NCI-H2196 treated with DMSO at 0.1 percent for 48 hours (cell line): ENCODE results near the gene SPOCK3.
"Not testable (repeated sequence)": the region's sequence is repeated elsewhere in the genome, so short reads cannot be mapped to it uniquely, and the experiment has no call there.

Experiments used
- DNase-seq: peaks from one replicate; lab custom pipeline; 2025; ENCODE audit not compliant: unreplicated experiment; lab: John Stamatoyannopoulos, UW

The SPOCK3 gene

DNA sequence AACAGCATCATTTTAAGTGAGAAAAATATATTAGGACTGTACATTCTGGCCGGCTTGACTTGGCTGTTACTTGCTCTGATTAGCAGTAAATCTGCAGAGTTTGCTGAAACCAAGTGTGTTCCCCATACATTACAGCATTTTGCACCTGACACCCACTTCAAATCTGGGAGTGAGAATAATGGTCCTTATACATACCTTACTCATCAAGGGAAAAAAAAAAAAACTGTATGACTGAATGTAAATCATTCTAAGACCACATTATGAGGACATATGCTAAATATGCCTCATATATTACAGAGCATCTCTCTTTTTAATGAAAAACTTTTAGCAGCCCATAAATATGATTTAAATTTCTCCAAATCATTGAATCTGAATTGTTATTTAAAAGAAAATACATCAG lies 406.7 kb downstream of the SPOCK3 start:
- DNase-seq, result no peak

DNA sequence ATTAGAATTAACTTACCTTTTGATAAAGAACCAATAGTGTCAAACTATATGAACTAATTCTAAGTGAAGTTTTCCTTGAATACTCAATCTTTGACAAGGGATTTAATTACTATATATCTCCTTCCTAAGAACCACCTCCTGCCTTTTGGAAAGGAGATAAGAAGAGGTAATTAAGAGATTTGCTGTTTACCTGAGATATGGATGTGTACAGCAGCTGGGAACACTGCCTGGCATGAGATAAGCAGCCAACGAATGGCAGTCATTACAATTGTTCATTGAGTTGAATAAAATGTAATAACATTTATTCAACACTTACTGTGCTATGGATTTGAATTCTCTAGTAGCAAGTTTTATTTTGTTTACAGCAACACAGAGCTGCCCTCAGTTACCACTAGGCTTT lies 407.1 kb downstream of the SPOCK3 start:
- DNase-seq, result no peak

DNA sequence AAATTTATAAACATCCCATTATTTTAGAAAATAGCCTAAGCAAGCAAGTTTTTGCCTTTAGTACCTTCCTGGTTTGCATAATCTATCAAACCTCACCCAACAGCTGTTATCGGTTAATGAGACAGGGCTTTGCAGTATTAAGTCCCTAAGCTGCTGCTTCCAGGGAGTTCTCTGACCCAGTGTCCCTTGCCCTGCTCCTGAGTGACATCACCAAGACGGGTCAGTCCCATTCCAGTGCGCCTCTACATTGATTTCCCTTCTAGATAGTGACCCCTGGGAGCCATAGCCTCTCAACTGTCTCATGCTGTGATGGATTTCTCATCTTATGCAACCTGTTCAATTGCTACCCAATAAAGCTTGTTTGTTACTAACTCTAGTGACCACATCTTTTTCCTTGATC lies 410.4 kb downstream of the SPOCK3 start:
- DNase-seq, result no peak

GRCh38 chr4:166823126-166823525 lies 411.2 kb downstream of the SPOCK3 start:
- no peak for DNase-seq

DNA sequence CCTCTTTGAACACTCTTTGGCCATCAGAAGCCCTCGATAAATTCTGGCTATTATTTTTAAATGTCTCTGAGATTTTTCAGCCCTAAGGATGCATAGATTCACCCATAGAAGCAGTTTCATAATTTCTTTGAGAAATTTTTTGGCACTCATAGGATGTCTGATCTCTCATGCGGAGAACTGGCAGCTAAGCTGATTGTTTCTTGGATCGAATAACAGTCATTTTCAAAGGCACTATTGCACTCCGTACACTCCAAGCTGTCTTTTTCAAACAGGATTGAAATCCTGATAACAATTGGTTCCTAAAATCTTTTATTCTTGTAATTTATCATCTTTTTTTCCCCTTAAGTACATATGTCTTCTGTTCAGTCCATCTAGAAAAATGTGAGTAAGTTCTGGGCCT lies 411.9 kb downstream of the SPOCK3 start:
- DNase-seq, result no peak

DNA sequence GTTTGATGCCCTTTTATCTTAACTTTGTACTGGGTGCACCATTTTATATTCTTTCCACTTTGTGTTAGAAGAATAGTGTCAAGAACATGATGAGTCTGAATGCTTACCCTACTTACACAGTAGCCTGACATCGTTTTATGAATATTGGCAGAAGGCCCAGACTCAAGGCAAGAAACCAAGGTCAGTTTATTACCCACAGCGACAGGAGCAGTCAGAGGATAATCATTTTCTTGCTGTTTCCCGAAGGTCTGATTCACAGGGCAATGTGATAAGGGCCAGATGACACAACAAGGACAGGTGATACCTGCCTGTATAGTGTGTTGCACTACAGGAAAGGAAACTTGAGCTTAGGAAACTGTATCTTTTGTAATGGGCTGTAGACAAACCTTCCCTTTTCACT lies 417.4 kb downstream of the SPOCK3 start:
- no peak for DNase-seq

- no peak for DNase-seq
Measured at GRCh38 chr4:166808380-166808779, 425.9 kb downstream of the SPOCK3 start.

- no peak for DNase-seq
Measured at GRCh38 chr4:166802346-166802745, 431.9 kb downstream of the SPOCK3 start.

DNA sequence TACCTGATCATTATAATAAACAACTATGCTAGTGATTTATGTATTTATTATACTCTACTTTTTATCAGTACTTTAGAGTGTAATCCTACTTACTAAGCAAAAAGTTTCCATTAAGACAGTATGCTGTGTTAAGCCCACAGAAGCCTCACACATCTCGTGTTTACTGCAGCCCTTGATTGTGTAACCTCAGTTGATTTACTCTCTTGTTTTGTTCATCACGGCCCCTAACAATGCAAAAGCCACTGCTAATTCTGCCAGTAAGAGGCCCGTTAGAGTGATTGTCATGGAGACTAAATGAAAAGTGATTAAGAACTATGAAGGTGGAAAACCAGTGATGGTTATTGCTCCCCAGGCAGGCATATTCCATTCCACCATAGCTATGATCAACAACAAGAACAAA lies 436.2 kb downstream of the SPOCK3 start:
- DNase-seq, result no peak

DNA sequence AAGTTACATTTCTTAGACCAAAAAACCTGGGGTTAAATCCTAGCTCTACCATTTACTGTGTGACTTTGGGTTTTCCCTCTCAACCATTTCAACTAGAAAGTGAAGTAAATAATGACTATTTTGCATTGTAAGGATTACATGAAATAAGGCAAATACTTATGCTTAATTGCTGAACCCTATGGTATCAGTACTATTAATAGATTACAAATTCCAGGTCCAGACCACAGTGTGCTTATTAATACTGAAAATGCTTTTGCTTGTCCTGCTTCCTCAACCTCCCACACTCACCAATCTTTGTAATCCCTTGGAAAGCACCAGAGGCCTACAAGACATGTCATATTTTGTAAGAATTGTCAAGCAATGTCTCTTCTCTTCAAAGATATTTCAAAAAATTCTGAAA lies 456.5 kb downstream of the SPOCK3 start:
- no peak for DNase-seq

DNA sequence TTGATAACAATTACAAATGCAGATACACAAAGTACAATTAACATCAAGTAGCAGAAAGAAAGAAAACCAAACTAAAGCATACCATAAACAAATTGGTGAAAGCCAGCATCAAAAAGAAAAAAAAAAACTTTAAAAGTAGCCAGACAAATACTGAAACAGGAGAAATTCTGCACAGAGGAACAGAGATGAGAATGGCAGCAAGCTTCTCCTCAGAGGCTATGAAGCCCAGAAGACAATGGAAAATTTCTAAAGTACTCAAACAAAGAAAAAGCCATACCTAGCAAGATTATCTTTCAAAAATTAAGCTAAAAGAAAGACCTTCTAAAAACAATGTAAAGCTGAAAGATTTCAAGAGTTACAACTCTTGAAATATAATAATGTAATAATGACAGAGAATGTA lies 471.3 kb downstream of the SPOCK3 start:
- no peak for DNase-seq

GRCh38 chr4:166741742-166742141 lies 492.6 kb downstream of the SPOCK3 start:
- no peak for DNase-seq

- DNase-seq, result not testable (repeated sequence)
Measured at GRCh38 chr4:166739215-166739614, 495.1 kb downstream of the SPOCK3 start.

DNA sequence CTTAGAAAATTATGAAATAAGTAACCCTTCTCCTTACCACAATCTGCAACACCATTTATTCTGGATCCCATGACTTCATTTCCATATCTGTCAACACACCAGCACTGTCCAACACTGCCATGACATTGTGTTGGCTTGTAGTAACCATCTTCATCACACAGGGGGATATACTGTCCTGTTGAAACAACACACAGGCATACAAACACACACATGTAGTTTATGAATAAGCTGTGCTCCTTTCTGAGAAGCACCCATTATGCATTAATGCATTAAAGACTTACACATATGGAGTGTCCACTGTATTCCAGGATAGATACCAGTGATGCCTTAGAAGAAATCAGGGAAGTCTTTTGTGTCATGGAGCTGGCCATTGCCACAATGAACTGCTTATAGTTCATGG lies 496.9 kb downstream of the SPOCK3 start:
- no peak for DNase-seq

GRCh38 chr4:166735553-166735952 lies 498.7 kb downstream of the SPOCK3 start:
- no peak for DNase-seq

- no peak for DNase-seq
Measured at GRCh38 chr4:166734797-166735196, 499.5 kb downstream of the SPOCK3 start.

- no peak for DNase-seq
Measured at GRCh38 chr4:166733686-166734085, 500.6 kb downstream of the SPOCK3 start.

DNA sequence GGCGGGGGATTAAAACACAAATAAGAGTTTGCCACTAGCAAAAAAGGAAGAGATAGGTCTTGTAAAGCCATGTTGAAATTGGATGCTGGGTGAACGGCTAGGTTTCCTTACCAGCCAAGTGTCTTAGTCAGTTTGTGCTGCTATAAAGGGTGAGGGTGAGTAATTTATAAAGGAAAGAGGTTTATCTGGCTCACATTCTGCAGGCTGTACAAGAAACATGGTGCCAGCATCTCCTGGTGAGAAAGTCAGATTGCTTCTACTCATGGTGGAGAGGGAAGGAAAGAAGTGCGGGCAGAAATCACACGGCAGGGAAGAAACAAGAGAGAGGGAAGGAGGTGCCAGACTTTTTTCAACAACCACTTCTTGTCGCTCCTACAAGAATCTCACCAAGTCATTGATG lies 507.5 kb downstream of the SPOCK3 start:
- no peak for DNase-seq

DNA sequence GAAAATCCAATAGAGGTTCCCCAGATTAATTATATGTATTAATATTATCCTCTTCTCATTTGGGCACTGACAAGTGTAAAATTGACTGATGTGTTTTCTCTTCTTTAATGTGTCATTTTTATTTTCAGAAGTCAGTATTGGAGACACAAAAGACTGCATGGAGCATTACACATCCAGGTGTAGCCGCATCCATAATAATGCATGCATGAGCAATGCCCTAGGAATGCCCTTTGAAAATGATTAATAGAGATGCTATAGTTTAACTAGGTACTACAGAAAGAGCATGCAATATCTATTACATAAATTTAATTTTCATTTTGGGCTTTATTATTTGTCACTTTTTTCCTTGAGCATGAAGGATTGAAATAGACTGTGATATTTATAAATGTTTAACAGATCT lies 509.9 kb downstream of the SPOCK3 start:
- no peak for DNase-seq

GRCh38 chr4:166723532-166724140 lies 510.7 kb downstream of the SPOCK3 start:
- no peak for DNase-seq

- DNase-seq, result not testable (repeated sequence)
Measured at GRCh38 chr4:166715748-166716713, 518.3 kb downstream of the SPOCK3 start.

- no peak for DNase-seq
Measured at GRCh38 chr4:166700592-166700991, 533.7 kb downstream of the SPOCK3 start.
